Measurements from ENCODE around the gene DDX27. TPM values are rescaled to one million over a fixed set of nuclear protein-coding genes. Genes with fewer than 3 reads are reported as not detected.

Gene DDX27
- total and polyA plus RNA-seq, 2 of the 13 experiments (the other 11 are each of a cell fraction or from before 2014, with no cell fraction given): 42.6 to 72.8 TPM

DNA sequence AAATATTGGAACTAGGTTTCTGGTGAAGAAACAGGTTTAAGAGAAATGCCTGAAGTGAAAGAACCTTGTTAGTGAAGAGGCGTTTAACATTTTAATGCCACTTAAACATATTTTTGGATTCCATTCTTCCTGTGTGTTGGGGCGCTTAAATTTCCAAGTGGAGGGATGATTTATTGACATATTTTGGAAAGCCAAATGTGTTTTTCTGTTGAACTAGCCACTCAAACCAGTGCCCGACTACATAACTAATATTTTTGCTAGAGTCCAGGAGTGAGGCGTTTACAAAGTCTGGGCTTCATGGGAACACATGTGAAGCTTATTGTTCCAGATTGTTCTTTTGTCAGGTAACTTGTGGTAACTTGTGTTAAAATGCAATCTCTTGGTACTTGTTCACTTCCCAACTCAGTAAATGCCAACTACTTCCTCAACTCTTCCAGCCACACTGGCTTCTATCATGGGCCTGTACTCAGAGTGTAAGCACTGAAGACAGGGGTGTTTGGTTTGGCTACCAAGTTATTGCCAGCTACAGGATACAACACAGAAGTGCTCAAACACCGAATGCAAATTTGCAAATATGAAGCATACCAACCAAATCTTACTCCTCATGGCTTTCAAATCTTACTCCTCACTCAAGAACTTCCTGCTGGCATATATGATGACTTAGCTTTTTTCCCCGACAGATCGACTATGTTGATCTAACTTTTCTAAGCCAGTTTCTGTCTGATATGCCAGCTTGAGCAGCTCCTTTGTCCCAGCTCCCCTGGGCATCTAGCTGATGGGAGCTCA lies 60.7 kb downstream of the DDX27 start (continued):
- TF ChIP-seq RORA (CRISPR knock-in tag; IDR thresholded peaks at IDR 0.05) (no peak), GABPA (IDR thresholded peaks at IDR 0.05; ENCODE audit: low read depth, low read length) (no peak), GABPA (CRISPR knock-in tag; IDR thresholded peaks at IDR 0.05; ENCODE audit: low read depth) (0 out of 2 replicates have a peak, but pooled peaks have one; percentile 15), CEBPG (CRISPR knock-in tag; IDR thresholded peaks at IDR 0.05) (peak; percentile 11; the same call in 1 of the 2 replicates), ZNF558 (CRISPR knock-in tag; IDR thresholded peaks at IDR 0.05; ENCODE audit: borderline replicate concordance) (peak; percentile 71; the same call in 1 of the 2 replicates), SOX13 (IDR thresholded peaks at IDR 0.05) (0 out of 2 replicates have a peak, but pooled peaks have one; percentile 7), SOX13 (CRISPR knock-in tag; conservative IDR thresholded peaks at IDR 0.05 in 1 of 2, IDR thresholded peaks at IDR 0.05 in 1 of 2) (0 out of 4 replicates have a peak, but pooled peaks have one; percentile 13 to 21), SMAD3 (CRISPR knock-in tag; IDR thresholded peaks at IDR 0.05) (0 out of 2 replicates have a peak, but pooled peaks have one; percentile 9), ZNF460 (CRISPR knock-in tag; IDR thresholded peaks at IDR 0.05; ENCODE audit: borderline replicate concordance) (no peak), ZNF3 (CRISPR knock-in tag; IDR thresholded peaks at IDR 0.05) (no peak; the same call in 1 of the 2 replicates), ZNF878 (CRISPR knock-in tag; IDR thresholded peaks at IDR 0.05) (peak; percentile 18; the same call in 1 of the 2 replicates), ZNF747 (CRISPR knock-in tag; IDR thresholded peaks at IDR 0.05; ENCODE audit: borderline replicate concordance) (no peak), ZNF598 (CRISPR knock-in tag; IDR thresholded peaks at IDR 0.05; ENCODE audit: borderline replicate concordance) (no peak), FOSL1 (CRISPR knock-in tag; IDR thresholded peaks at IDR 0.05; ENCODE audit: borderline replicate concordance) (0 out of 2 replicates have a peak, but pooled peaks have one; percentile 10)
- TF ChIP-seq, protein P1, sequence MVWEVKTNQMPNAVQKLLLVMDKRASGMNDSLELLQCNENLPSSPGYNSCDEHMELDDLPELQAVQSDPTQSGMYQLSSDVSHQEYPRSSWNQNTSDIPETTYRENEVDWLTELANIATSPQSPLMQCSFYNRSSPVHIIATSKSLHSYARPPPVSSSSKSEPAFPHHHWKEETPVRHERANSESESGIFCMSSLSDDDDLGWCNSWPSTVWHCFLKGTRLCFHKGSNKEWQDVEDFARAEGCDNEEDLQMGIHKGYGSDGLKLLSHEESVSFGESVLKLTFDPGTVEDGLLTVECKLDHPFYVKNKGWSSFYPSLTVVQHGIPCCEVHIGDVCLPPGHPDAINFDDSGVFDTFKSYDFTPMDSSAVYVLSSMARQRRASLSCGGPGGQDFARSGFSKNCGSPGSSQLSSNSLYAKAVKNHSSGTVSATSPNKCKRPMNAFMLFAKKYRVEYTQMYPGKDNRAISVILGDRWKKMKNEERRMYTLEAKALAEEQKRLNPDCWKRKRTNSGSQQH (CRISPR knock-in tag; IDR thresholded peaks at IDR 0.05; ENCODE audit: low read depth): no peak
- TF ChIP-seq, protein P2, sequence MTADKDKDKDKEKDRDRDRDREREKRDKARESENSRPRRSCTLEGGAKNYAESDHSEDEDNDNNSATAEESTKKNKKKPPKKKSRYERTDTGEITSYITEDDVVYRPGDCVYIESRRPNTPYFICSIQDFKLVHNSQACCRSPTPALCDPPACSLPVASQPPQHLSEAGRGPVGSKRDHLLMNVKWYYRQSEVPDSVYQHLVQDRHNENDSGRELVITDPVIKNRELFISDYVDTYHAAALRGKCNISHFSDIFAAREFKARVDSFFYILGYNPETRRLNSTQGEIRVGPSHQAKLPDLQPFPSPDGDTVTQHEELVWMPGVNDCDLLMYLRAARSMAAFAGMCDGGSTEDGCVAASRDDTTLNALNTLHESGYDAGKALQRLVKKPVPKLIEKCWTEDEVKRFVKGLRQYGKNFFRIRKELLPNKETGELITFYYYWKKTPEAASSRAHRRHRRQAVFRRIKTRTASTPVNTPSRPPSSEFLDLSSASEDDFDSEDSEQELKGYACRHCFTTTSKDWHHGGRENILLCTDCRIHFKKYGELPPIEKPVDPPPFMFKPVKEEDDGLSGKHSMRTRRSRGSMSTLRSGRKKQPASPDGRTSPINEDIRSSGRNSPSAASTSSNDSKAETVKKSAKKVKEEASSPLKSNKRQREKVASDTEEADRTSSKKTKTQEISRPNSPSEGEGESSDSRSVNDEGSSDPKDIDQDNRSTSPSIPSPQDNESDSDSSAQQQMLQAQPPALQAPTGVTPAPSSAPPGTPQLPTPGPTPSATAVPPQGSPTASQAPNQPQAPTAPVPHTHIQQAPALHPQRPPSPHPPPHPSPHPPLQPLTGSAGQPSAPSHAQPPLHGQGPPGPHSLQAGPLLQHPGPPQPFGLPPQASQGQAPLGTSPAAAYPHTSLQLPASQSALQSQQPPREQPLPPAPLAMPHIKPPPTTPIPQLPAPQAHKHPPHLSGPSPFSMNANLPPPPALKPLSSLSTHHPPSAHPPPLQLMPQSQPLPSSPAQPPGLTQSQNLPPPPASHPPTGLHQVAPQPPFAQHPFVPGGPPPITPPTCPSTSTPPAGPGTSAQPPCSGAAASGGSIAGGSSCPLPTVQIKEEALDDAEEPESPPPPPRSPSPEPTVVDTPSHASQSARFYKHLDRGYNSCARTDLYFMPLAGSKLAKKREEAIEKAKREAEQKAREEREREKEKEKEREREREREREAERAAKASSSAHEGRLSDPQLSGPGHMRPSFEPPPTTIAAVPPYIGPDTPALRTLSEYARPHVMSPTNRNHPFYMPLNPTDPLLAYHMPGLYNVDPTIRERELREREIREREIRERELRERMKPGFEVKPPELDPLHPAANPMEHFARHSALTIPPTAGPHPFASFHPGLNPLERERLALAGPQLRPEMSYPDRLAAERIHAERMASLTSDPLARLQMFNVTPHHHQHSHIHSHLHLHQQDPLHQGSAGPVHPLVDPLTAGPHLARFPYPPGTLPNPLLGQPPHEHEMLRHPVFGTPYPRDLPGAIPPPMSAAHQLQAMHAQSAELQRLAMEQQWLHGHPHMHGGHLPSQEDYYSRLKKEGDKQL (CRISPR knock-in tag; IDR thresholded peaks at IDR 0.05; ENCODE audit: low read depth): peak; percentile 29; the same call in 1 of the 2 replicates
- TF ChIP-seq, protein P3, sequence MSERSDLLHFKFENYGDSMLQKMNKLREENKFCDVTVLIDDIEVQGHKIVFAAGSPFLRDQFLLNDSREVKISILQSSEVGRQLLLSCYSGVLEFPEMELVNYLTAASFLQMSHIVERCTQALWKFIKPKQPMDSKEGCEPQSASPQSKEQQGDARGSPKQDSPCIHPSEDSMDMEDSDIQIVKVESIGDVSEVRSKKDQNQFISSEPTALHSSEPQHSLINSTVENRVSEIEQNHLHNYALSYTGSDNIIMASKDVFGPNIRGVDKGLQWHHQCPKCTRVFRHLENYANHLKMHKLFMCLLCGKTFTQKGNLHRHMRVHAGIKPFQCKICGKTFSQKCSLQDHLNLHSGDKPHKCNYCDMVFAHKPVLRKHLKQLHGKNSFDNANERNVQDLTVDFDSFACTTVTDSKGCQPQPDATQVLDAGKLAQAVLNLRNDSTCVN (CRISPR knock-in tag; IDR thresholded peaks at IDR 0.05; ENCODE audit: borderline replicate concordance): no peak
- TF ChIP-seq, protein P4, sequence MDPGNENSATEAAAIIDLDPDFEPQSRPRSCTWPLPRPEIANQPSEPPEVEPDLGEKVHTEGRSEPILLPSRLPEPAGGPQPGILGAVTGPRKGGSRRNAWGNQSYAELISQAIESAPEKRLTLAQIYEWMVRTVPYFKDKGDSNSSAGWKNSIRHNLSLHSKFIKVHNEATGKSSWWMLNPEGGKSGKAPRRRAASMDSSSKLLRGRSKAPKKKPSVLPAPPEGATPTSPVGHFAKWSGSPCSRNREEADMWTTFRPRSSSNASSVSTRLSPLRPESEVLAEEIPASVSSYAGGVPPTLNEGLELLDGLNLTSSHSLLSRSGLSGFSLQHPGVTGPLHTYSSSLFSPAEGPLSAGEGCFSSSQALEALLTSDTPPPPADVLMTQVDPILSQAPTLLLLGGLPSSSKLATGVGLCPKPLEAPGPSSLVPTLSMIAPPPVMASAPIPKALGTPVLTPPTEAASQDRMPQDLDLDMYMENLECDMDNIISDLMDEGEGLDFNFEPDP (CRISPR knock-in tag; conservative IDR thresholded peaks at IDR 0.05): 0 out of 2 replicates have a peak, but pooled peaks have one; percentile 5
